NCI-H1694 (cell line): Measurements from ENCODE around the gene TERC.
"Not testable (repeated sequence)": the region's sequence is repeated elsewhere in the genome, so short reads cannot be mapped to it uniquely, and the experiment has no call there.

ENCODE experiments used
- DNase-seq: peaks from one replicate; lab custom pipeline; 2025; lab: John Stamatoyannopoulos, UW

The TERC gene

DNA sequence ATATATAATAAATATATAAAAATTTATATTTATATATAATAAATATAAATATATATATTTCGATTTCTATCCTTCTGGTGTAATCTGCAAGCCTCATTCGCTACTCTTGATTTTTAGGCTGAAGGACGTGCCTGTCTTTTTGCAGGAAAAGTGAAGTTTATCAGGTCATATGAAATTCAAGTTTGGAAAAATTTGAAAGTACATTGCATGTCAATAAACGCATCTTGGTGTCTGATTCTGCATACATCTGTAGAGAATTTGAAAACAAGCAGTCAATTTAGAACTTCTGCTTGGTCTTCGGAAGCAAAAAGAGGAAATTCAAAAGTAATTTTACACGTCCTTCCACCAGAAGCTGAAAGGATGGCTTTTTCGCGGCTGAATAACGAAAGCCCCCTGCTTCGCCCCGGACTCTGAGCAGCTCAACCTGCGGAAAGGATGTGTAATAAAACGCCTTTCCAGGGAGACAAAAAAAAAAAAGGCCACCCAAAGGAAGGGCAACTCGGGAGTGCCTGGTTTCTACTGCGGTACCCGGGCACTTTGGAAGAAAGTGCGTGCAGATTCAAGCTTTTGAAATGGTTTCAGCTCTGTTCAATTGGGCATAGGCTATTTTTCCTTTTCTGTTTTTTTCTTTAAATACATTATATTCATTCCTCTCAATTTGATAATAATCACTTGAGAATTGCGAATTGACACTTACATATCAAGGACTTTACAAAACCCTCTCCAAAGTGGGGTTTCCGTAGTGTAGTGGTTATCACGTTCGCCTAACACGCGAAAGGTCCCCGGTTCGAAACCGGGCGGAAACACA is 6.8 kb upstream of the TERC start:
- DNase-seq = peak; percentile 92

DNA sequence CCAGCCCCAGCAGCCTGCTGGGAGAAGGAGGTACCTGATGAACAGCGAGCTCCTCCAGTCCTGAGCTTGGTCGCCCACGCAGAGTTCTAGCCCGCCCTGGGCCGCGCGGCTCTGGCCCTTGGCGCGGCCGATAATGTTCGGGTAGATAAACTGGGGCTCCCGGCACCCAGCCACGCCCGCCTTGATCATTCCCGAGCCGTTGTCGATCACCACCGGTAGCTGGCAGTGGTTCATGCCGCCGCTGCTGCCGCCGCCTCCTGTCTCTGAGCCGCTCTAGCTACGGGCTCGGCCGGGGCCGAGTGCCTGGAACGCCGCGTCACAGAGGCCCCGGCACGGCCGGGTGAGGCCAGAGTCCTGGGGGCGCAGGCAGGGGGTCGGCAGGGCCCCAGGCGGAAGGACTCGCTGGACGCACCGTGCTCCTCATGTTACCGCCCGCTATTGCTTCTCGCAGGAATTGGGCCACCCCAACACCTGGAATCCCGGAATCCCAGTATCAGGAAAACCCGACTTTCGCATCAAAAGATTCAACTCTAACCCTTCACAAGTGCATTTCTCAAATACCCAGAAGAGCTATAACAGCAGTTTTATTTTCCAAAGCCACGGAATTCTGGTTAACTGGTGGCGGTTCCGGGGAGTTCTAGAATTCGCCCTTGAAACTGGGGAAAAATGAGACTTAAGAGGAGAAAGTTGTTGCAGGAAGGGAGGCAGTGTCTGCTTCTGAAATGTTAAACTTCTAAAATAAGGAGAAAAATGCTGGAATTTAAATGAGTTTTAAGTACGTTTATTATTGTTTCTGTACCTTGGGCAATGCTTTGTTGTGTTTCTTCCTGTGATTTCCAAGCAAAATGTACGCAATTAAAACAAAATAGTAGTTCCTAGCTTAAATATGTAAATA is 4.7 kb upstream of the TERC start, which contains the start of gene ACTRT3:
ACTRT3 (minus strand) TSS at position 275 of the 895 bp plus-strand sequence; CDS start at position 234, 41 bp downstream.
- no peak for DNase-seq

DNA sequence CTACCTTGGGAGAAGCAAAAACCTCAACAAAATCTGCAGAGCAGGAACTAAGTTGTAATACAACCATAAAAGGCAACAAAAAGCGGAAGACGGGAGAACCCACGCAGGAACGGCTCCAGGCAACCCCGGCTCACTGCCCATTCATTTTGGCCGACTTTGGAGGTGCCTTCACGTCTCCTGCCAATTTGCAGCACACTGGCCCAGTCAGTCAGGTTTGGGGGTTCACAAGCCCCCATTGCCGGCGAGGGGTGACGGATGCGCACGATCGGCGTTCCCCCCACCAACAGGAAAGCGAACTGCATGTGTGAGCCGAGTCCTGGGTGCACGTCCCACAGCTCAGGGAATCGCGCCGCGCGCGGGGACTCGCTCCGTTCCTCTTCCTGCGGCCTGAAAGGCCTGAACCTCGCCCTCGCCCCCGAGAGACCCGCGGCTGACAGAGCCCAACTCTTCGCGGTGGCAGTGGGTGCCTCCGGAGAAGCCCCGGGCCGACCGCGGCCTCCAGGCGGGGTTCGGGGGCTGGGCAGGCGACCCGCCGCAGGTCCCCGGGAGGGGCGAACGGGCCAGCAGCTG is 463 bp downstream of the TERC start:
- no peak for DNase-seq

DNA sequence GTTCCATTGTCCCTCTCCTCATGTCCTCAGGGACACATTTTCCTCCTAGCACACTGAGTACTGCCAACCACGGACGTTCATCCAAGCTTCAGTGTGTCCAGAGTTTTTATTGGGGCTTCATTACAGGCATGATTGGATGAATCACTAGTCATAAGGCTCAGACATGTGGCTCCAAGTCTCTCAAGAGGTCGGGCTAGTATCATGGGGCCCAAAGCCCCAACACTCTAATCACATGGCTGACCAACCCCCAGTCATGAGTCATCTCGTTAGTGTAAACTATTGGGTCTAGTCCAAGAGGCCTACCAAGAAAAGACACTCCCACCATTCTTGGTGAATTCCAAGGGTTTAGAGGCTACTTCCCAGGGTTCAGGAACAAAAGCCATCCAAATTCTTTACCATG is 4.4 kb downstream of the TERC start:
- DNase-seq = no peak

DNA sequence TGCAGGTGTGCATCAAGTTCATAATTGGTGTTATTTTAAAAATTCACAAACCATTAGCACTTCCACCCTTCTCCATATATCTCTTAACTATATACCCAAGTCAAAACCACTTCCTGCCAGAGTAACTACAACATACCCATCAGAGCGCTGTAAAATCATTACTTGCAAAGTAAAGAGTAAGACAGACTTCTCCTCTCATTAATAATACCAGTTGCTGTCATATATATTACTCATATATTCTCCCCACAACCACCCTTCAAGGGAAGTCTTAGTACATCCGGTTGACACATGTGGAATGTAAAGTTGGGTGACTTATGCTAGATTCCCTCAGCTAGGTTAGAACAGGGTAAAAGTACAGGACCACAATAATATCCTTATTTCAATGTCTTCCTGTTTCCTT is 5.6 kb downstream of the TERC start:
- no peak for DNase-seq

DNA sequence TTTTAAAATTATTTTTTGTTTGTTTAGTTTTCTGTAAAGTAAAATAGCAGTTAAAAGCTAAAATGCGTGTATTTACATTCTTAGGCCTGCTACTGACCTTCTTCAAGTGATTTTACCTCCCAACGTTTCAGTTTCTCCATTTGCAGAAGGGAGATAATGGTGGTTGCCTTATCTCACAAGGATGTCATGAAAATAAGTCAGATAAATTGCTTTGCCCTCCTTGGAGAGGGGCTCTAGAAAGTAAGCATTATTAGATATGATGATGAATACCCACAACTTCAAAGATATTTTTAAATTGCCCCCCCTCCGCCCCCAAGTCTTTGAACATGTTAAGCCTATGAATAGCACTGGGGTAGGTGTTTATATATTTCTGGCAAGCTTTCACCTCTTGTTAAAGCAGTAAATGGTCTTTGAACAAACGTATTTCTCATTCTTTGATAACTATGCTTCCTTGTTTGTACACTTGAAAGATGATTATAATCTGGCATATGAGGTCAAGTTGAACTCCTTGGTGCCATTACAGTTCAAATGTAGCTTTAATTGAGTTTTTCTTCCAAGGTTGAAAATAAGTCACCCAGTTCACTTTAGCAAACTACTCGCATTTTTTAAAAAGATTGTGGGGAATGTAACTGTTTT is 6.4 kb downstream of the TERC start:
- no peak for DNase-seq

DNA sequence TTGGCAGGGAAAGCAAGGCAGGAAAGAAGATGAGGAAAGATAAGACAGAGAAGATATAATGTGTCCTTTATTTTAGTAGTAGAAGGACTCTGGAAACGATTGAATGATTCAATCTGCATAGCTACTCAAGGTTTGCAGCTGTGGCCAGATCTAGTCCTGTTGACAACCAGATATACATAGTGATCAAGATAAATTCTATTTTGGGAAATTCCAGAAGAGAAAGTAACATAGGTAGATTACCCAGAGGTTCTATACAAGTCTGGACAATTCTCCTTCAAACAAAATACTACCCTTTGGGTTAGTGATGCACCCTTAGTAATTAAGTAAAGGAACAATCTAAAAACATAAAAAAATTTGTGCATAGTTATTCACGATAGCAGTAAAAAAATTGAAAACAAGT is 9.4 kb downstream of the TERC start:
- no peak for DNase-seq

DNA sequence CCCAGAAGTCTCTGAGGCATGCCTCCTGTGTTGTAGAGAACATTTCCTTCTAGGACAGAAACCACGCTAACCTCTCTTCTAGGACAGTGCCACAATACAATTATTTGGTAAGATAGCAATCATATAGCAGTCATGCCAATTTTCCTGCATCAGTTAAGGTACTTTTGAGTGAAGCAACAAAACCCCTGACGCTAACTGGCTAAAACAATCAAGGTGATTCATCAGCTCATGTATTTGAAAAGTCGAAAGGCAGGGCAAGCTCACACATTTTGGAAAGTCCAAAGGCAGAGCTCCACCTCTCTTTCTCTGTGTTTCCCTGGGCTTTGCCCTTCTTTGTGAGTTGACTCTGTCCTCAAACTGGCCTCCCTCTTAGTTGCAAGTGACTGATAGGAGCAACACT is 10.1 kb downstream of the TERC start:
- no peak for DNase-seq

DNA sequence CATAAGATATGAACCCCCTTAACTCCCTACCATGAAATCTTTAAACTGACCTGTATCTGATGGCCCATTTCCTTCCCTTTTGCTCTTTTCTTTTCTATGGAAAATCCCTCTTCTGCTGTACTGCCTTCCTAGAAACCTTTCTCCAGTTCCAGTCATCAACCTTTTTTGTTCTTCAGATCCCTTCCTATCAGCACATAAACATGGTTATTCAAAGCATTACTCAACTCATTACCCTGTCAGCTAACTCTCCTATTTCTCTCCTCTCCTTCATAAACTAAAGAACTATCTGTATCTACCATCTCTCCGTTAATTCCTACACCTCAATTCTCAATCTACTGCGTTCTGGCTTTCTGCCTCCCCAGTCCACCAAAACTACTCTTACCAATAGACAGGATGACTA is 13.0 kb downstream of the TERC start:
- no peak for DNase-seq

DNA sequence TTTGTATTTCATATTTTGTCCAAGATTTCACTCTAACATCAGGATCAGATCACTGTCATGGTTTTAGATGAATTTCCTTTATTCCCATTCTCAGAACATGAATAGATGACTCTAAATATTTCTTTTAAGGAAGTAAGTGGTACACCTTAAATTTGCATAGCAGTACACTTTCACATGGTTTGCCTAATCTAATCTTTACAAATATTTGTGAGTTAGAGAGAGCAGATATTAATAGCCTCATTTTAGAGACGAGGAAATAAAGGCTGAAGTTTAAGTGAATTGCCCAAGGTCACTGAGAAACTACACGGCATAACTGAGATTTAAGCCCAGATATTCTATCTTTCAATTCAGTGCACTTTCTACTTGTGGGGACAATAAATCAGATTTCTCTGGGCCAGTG is 14.2 kb downstream of the TERC start:
- no peak for DNase-seq

DNA sequence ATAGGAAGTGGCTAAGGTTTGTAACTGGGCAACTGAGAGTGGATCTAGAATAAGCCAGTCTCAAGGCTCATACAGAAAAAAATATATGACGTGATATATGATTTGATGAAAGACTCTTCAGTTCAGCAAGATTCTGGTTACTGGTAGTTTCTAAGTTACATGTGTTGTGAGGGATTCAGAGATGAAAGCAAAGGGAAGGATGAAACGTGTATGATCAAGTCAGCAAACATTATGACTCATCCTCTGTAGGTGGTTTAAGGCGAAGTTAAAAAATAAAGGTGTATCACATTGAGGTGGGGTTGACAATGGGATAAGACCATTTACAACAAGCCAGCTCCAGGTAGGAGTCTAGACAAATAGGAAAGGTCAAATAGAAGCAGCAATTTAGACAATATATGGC is 16.2 kb downstream of the TERC start:
- DNase-seq = no peak

DNA sequence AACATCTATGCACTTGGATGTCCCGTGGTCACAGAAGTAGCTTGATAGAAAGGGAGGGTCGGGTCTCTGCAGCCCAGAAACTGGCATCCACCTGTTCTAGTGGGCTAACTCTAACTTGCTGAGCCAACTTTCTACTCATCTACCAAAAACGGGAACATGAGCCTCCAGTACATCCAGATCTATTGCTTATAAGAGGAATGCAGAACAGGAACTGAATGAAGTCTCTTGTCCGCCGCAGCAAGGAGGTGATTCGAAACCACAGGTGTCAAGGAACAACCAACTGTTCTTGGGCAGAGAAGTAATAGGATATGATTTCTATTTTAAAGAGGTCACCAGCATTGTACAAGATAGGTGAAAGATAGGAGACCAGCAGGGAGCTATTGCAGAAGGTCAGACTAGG is 17.9 kb downstream of the TERC start:
- no peak for DNase-seq

DNA sequence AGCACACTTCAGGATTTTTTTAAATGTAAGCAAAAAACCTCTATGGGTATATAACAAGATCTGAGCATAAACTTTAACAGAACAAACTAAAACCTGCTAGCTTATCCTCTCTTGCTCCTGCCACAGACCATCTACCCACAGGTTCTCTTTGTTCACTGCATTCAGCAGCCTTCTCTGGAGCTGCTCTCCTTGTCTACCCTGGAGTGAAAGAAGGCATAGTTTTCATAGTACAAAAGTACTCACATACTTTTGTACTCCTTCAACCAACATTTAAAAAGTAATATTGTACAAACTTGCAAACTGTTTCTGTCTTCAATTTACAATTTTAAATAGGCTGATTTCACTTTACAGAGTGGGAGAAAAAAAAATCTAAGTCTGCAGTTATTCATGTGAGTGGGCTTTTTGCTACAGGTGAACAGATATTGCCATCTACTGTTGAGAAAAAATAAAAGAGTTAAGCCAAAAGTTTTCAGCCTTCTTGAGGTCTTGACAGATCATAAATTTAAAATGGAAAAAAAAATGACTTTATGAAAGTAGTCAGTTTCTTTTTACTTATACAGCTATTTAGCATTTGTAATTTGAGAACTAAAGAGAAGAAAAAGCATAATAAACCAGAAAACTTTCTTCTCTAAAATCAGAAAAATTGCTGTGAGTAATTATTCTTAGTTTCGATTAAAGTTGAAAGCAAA is 20.4 kb downstream of the TERC start:
- DNase-seq = no peak

DNA sequence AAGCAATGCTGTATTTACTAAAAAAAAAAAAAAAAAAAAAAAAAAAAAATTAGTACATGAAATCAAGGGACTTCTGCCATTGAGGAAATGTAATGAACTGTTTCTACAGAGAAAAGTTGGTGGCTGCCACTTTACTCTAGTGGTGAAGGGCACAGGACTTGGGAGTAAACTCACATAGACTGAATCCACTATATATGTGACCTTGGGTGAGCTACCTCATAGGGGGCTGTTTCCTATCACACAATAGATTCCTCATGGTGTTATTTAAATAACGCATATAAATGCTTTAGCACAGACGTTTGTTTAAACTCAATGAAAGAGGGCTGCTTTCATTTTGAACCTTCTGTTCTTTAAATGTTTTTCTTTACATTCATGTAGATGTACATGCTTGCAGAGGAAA is 25.8 kb downstream of the TERC start:
- no peak for DNase-seq

DNA sequence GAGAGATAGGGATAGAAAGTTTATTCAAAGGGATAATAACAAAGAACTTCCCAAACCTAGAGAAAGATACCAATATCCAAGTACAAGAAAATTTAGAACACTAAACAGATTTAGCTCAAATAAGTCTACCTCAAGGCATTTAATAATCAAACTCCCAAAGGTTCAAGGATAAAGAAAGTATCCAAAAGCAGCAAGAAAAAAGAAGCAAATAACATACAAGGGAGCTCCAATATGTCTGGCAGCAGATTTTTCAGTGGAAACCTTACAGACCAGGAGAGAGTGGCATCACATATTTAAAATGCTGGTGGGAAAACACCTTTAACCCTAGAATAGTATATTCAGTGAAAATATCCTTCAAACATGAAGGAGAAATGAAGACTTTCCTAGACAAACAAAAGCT is 33.0 kb downstream of the TERC start:
- not testable (repeated sequence) for DNase-seq

DNA sequence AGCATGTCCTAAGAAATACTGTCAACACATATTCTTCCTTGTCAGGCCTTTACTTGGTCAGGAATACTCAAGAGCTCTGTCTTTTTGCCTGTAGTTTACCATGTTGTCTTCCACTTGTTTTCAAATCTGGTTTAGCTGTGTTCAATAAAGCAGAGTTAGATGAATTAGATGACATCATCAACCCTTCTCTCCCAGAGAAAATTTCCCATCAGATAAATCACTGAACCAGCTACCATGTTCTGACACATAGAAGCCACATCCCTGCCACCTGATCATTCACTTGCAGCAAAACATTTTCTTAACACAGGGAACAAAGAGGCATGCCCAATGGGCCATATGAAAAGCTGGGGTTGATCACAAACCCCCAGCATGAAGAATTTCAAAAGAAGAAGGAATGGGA is 42.1 kb downstream of the TERC start:
- no peak for DNase-seq

DNA sequence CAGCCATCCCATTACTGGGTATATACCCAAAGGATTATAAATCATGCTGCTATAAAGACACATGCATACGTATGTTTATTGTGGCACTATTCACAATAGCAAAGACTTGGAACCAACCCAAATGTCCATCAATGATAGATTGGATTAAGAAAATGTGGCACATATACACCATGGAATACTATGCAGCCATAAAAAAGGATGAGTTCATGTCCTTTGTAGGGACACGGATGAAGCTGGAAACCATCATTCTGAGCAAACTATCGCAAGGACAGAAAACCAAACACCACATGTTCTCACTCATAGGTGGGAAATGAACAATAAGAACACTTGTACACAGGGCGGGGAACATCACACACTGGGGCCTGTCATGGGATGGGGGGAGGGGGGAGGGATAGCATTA is 46.4 kb downstream of the TERC start:
- DNase-seq = not testable (repeated sequence)
